ENCODE measurements around the gene LRMDA.
A peak's percentile ranks its signal among the peaks of the same experiment; 100 is the strongest.

LRMDA gene

GRCh38 chr10:76149602-76150138 is 718.2 kb downstream of the LRMDA start:
- DNase-seq = no peak

- DNase-seq = peak; percentile 42
These were observed 718.9 kb downstream of the LRMDA start for GRCh38 chr10:76150139-76150875.

- no peak for DNase-seq
These were observed 719.5 kb downstream of the LRMDA start for GRCh38 chr10:76150876-76151288.

GRCh38 chr10:76152186-76152585 is 720.8 kb downstream of the LRMDA start:
- DNase-seq = no peak

GRCh38 chr10:76155961-76156360 is 724.5 kb downstream of the LRMDA start:
- DNase-seq = no peak

GRCh38 chr10:76160446-76161300 is 729.2 kb downstream of the LRMDA start:
- no peak for DNase-seq

GRCh38 chr10:76161301-76161582 is 729.8 kb downstream of the LRMDA start:
- DNase-seq = no peak

GRCh38 chr10:76168437-76168836 is 737.0 kb downstream of the LRMDA start:
- no peak for DNase-seq

GRCh38 chr10:76169246-76169645 is 737.8 kb downstream of the LRMDA start:
- DNase-seq = no peak

GRCh38 chr10:76172020-76172419 is 740.6 kb downstream of the LRMDA start:
- no peak for DNase-seq

GRCh38 chr10:76175533-76176165 is 744.2 kb downstream of the LRMDA start:
- no peak for DNase-seq

- DNase-seq = no peak
These were observed 744.7 kb downstream of the LRMDA start for GRCh38 chr10:76176166-76176550.

- no peak for DNase-seq
These were observed 746.5 kb downstream of the LRMDA start for GRCh38 chr10:76177936-76178335.

GRCh38 chr10:76178532-76179292 is 747.3 kb downstream of the LRMDA start:
- no peak for DNase-seq

GRCh38 chr10:76179806-76180205 is 748.4 kb downstream of the LRMDA start:
- DNase-seq = no peak

- DNase-seq = no peak
These were observed 753.2 kb downstream of the LRMDA start for GRCh38 chr10:76184647-76185046.

GRCh38 chr10:76185471-76186301 is 754.3 kb downstream of the LRMDA start:
- peak; percentile 13 for DNase-seq

GRCh38 chr10:76188216-76188615 is 756.8 kb downstream of the LRMDA start:
- no peak for DNase-seq

- DNase-seq = peak; percentile 25
These were observed 759.3 kb downstream of the LRMDA start for GRCh38 chr10:76190634-76191270.

GRCh38 chr10:76191336-76191735 is 759.9 kb downstream of the LRMDA start:
- DNase-seq = no peak

GRCh38 chr10:76192151-76192550 is 760.7 kb downstream of the LRMDA start:
- DNase-seq = no peak

Data from fibroblast of skin of abdomen (primary cell).